Astrocyte (in vitro differentiated cells and primary cell): ENCODE data around the gene CLOCK. TPM values are rescaled to one million over a fixed set of nuclear protein-coding genes. Genes with fewer than 3 reads are reported as not detected.

Experiments used
- DNase-seq: peaks from one replicate; pipeline ENCODE4 v3.0.0-alpha.2; 2010; ENCODE audit warnings: low read depth
- FAIRE-seq: peaks from 2 replicates; lab custom pipeline; 2011; peaks lifted over from hg19 to GRCh38; lab: Jason Lieb, UNC
- H2AFZ ChIP-seq: 2 replicates; pipeline ENCODE4 v1.6.0; 2012; ENCODE audit warnings: low read depth, low read length, inconsistent platforms
- H3K27ac ChIP-seq: 2 replicates; pipeline ENCODE4 v1.5.1; 2011; ENCODE audit warnings: low read depth, low read length, inconsistent platforms
- H3K27me3 ChIP-seq: 2 replicates; pipeline ENCODE4 v1.6.0; 2011; ENCODE audit warnings: low read length, inconsistent platforms; ENCODE audit not compliant: insufficient read depth
- H3K36me3 ChIP-seq: 2 replicates; pipeline ENCODE4 v1.5.1; 2011; ENCODE audit warnings: low read length, inconsistent platforms; ENCODE audit not compliant: insufficient read depth
- H3K4me1 ChIP-seq: 2 replicates; pipeline ENCODE4 v1.5.1; 2011; ENCODE audit warnings: low read length, inconsistent platforms; ENCODE audit not compliant: insufficient read depth
- H3K4me2 ChIP-seq: 2 replicates; pipeline ENCODE4 v1.6.0; 2012; ENCODE audit warnings: low read length, inconsistent platforms
- H3K4me3 ChIP-seq: 2 replicates; pipeline ENCODE4 v1.5.1; 2011; ENCODE audit warnings: low read depth, mild to moderate bottlenecking, low read length, inconsistent platforms; ENCODE audit not compliant: insufficient read depth
- H3K79me2 ChIP-seq: 2 replicates; pipeline ENCODE4 v1.6.0; 2012; ENCODE audit warnings: mild to moderate bottlenecking, low read length, inconsistent platforms; ENCODE audit not compliant: insufficient read depth
- H3K9ac ChIP-seq: 2 replicates; pipeline ENCODE4 v1.6.0; 2012; ENCODE audit warnings: mild to moderate bottlenecking, low read length, inconsistent platforms
- H3K9me3 ChIP-seq: 2 replicates; pipeline ENCODE4 v1.5.1; 2012; ENCODE audit warnings: low read depth, mild to moderate bottlenecking, low read length, inconsistent platforms; ENCODE audit not compliant: insufficient read depth
- H4K20me1 ChIP-seq: 2 replicates; pipeline ENCODE4 v1.6.0; 2012; ENCODE audit warnings: low read length, inconsistent platforms; ENCODE audit not compliant: insufficient read depth
- H3K27ac Mint-ChIP-seq: one replicate; pipeline ENCODE4 v1.8.0; 2021; ENCODE audit warnings: mild to moderate bottlenecking, mixed read lengths; ENCODE audit not compliant: unreplicated experiment
- H3K27me3 Mint-ChIP-seq: one replicate; pipeline ENCODE4 v1.8.0; 2021; ENCODE audit warnings: low read depth, mixed read lengths; ENCODE audit not compliant: unreplicated experiment
- H3K36me3 Mint-ChIP-seq: one replicate; pipeline ENCODE4 v1.8.0; 2021; ENCODE audit warnings: low read depth, mixed read lengths; ENCODE audit not compliant: unreplicated experiment
- H3K4me1 Mint-ChIP-seq: one replicate; pipeline ENCODE4 v1.8.0; 2021; ENCODE audit warnings: low read depth, mixed read lengths; ENCODE audit not compliant: unreplicated experiment
- H3K4me3 Mint-ChIP-seq: one replicate; pipeline ENCODE4 v1.8.0; 2021; ENCODE audit warnings: mild to moderate bottlenecking, moderate library complexity, mixed read lengths; ENCODE audit not compliant: unreplicated experiment
- H3K9me3 Mint-ChIP-seq: one replicate; pipeline ENCODE4 v1.8.0; 2021; ENCODE audit warnings: mild to moderate bottlenecking, mixed read lengths; ENCODE audit not compliant: unreplicated experiment
- EZH2 ChIP-seq: IDR thresholded peaks from 2 replicates; pipeline ENCODE4 v1.6.1; 2012; ENCODE audit warnings: mild to moderate bottlenecking, low read length, inconsistent platforms; ENCODE audit not compliant: insufficient read depth
- total RNA-seq: library from RNA; stranded (reverse); gene quantifications from 2 replicates; pipeline ENCODE4 v1.2.1, GENCODE V29; 2021
- TF ChIP-seq, protein P1 (sequence below): IDR thresholded peaks from 2 replicates; pipeline ENCODE4 v1.5.1; 2011; ENCODE audit warnings: low read depth, mild to moderate bottlenecking, inconsistent platforms, low read length, moderate library complexity; ENCODE audit not compliant: insufficient read depth

The CLOCK gene
- total RNA-seq, 1 donor from 2014 or later = 20.4 TPM

DNA sequence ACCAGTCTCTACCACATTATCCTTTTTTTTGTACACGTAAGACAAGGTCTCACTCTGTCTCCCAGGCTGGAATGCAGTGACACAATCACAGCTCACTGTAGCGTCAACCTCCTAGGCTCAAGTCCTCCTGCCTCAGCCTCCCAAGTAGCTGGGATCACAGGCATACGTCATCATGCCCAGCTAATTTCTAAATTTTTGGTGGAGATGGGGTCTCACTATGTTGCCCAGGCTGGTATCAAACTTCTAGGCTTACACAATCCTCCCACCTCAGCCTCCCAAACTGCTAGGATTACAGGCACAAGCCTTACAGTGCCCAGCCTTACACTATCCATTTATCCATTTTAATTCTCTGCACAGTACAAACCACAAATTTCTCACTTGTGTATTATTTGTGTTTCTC, 58.0 kb downstream of the CLOCK start:
- no peaks in the 10 kb centered on the region for H3K27me3 ChIP-seq
- no peak overlapping the region for H3K4me2 ChIP-seq
- H3K9ac ChIP-seq = no peak overlapping the region
- H3K4me3 ChIP-seq = no peak overlapping the region
- Mint-ChIP-seq H3K27me3 (no peaks in the 10 kb centered on the region), H3K36me3 (peaks cover 7% of the 10 kb centered on the region), H3K4me3 (no peak overlapping the region), H3K27ac (no peak overlapping the region), H3K9me3 (no peaks in the 10 kb centered on the region), H3K4me1 (no peaks in the 10 kb centered on the region)
- peaks cover 4% of the 10 kb centered on the region for H3K36me3 ChIP-seq
- FAIRE-seq (no peak), DNase-seq (no peak)
- H3K79me2 ChIP-seq = peaks cover 32% of the 10 kb centered on the region
- H3K9me3 ChIP-seq = no peaks in the 10 kb centered on the region
- H4K20me1 ChIP-seq = peaks cover 13% of the 10 kb centered on the region
- no peak overlapping the region for H3K27ac ChIP-seq
- peaks cover 2% of the 10 kb centered on the region for H3K4me1 ChIP-seq
- no peak overlapping the region for H2AFZ ChIP-seq
- TF ChIP-seq EZH2 = no peak
- TF ChIP-seq, protein P1, sequence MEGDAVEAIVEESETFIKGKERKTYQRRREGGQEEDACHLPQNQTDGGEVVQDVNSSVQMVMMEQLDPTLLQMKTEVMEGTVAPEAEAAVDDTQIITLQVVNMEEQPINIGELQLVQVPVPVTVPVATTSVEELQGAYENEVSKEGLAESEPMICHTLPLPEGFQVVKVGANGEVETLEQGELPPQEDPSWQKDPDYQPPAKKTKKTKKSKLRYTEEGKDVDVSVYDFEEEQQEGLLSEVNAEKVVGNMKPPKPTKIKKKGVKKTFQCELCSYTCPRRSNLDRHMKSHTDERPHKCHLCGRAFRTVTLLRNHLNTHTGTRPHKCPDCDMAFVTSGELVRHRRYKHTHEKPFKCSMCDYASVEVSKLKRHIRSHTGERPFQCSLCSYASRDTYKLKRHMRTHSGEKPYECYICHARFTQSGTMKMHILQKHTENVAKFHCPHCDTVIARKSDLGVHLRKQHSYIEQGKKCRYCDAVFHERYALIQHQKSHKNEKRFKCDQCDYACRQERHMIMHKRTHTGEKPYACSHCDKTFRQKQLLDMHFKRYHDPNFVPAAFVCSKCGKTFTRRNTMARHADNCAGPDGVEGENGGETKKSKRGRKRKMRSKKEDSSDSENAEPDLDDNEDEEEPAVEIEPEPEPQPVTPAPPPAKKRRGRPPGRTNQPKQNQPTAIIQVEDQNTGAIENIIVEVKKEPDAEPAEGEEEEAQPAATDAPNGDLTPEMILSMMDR = no peak

DNA sequence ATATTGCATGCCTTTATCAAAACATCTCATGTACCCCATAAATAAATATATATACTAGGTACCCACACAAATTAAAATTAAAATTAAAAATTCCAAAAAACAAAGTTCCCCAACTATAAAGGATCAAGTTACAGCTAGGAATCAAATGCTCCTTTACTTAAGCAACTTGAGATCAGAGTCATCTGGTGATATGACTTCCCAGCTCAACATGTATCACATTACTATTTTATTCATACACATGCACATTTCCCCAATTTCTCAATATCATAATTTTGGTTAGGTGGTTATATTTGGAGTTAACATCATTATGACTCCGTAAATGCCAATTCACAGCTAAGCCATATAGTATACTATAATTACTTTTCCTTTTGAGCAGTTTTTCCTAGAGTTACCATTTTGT, 60.9 kb downstream of the CLOCK start:
- Histone ChIP-seq H3K4me2 (no peak overlapping the region), H3K27me3 (no peaks in the 10 kb centered on the region), H4K20me1 (peaks cover under 1% of the 10 kb centered on the region), H3K27ac (no peak overlapping the region), H3K9me3 (no peaks in the 10 kb centered on the region), H3K4me3 (no peak overlapping the region), H2AFZ (no peak overlapping the region), H3K36me3 (peaks cover 10% of the 10 kb centered on the region), H3K79me2 (peaks cover 12% of the 10 kb centered on the region), H3K4me1 (no peaks in the 10 kb centered on the region), H3K9ac (no peak overlapping the region)
- FAIRE-seq (no peak), DNase-seq (no peak)
- Mint-ChIP-seq H3K4me3 (no peak overlapping the region), H3K27ac (no peak overlapping the region), H3K4me1 (no peaks in the 10 kb centered on the region), H3K9me3 (no peaks in the 10 kb centered on the region), H3K36me3 (peaks cover 9% of the 10 kb centered on the region), H3K27me3 (no peaks in the 10 kb centered on the region)
- TF ChIP-seq, protein P1 = no peak
- no peak for TF ChIP-seq EZH2

DNA sequence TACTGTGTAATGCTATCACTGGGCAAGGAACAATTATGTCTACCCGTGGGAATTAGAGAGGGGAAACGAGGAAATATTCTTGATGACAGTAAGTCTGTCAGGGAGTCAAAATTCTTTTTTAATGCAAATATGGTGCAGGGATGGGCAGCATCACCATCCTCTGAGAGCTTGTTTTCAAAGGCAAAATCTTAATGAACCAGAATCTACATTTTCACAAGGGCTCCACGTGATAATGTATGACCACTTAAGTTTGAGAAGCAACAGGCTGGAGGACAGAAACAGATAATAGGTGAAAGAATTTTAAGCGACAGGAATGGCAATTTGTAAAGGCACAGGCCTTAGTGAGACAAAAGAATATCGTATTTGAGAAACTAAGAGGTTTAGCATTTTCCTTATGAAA, 63.4 kb downstream of the CLOCK start:
- H3K79me2 ChIP-seq = no peaks in the 10 kb centered on the region
- FAIRE-seq (no peak), DNase-seq (no peak)
- H3K27me3 ChIP-seq = no peaks in the 10 kb centered on the region
- no peak overlapping the region for H3K27ac ChIP-seq
- Mint-ChIP-seq H3K27ac (no peak overlapping the region), H3K27me3 (no peaks in the 10 kb centered on the region), H3K36me3 (peaks cover 5% of the 10 kb centered on the region), H3K4me1 (peaks cover 2% of the 10 kb centered on the region), H3K9me3 (no peaks in the 10 kb centered on the region), H3K4me3 (no peak overlapping the region)
- no peak overlapping the region for H3K9ac ChIP-seq
- H4K20me1 ChIP-seq = no peaks in the 10 kb centered on the region
- TF ChIP-seq, protein P1 = no peak
- TF ChIP-seq EZH2 = no peak
- H3K4me3 ChIP-seq = no peak overlapping the region
- H3K4me1 ChIP-seq = no peaks in the 10 kb centered on the region
- H3K4me2 ChIP-seq = no peak overlapping the region
- peaks cover 10% of the 10 kb centered on the region for H3K36me3 ChIP-seq
- H3K9me3 ChIP-seq = no peaks in the 10 kb centered on the region
- H2AFZ ChIP-seq = no peak overlapping the region
